ENCODE results near the gene ARMC3. TPM values are rescaled to one million over a fixed set of nuclear protein-coding genes. Genes with fewer than 3 reads are reported as not detected.
A peak's percentile ranks its signal among the peaks of the same experiment; 100 is the strongest.

Gene ARMC3, protein sequence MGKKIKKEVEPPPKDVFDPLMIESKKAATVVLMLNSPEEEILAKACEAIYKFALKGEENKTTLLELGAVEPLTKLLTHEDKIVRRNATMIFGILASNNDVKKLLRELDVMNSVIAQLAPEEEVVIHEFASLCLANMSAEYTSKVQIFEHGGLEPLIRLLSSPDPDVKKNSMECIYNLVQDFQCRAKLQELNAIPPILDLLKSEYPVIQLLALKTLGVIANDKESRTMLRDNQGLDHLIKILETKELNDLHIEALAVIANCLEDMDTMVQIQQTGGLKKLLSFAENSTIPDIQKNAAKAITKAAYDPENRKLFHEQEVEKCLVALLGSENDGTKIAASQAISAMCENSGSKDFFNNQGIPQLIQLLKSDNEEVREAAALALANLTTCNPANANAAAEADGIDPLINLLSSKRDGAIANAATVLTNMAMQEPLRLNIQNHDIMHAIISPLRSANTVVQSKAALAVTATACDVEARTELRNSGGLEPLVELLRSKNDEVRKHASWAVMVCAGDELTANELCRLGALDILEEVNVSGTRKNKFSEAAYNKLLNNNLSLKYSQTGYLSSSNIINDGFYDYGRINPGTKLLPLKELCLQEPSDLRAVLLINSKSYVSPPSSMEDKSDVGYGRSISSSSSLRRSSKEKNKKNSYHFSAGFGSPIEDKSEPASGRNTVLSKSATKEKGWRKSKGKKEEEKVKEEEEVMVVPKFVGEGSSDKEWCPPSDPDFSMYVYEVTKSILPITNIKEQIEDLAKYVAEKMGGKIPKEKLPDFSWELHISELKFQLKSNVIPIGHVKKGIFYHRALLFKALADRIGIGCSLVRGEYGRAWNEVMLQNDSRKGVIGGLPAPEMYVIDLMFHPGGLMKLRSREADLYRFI
- total RNA-seq: 0.57 to 1.3 TPM (median 0.83 TPM) in 3 replicates

DNA sequence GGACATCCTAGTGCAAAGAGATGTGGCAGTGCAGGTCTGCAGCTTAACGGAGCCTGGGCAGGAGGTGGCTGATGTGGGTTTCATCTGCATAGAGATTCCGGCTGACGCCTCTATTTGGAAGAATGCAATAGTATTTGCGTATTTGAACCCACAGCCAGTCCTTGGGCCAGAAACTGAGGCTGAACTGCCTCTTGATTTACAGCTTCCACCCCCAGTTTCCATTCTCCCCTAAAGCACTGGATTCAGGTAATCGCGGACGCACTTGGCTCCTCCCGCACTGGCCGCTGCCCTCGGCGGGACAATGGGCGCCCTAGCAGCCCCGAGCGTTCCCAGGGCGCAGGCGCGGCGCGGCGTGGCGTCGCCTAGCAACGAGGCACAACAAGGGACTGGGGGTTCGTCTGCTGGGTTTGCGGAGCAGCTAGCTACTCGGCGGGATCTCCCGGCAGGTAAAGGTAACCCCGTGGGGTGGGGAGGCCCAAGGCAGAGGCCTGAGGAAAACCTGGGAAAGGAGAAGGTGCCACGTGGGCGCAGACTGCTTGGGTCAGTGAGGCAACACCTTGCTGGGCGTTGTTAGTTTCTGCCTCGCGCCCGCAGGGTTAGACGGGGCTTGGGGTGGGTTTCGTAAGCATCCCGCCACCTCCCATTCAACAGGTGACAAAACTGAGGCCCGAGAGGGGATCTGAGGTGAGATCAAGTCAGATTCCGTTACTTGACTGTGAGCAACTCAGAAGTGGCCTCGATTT lies at the start of gene ARMC3:
TSS of gene ARMC3 (plus strand) at position 393 of the 743 bp plus-strand sequence. CDS start 3,944 bp downstream, outside the sequence.
- Mint-ChIP-seq H3K9me3 (peaks cover 8% of the 10 kb centered on the region), H3K27ac (peak within 1 kb of the TSS; percentile 53), H3K4me1 (no peaks in the 10 kb centered on the region), H3K36me3 (no peaks in the 10 kb centered on the region), H3K4me3 (no peak within 1 kb of the TSS), H3K27me3 (ENCODE audit: low read depth) (no peaks in the 10 kb centered on the region)
- peak; percentile 63 to 82 for DNase-seq (ENCODE audit: low spot score in 2 of 2, unreplicated experiment in 2 of 2)
- TF ChIP-seq, protein P1, sequence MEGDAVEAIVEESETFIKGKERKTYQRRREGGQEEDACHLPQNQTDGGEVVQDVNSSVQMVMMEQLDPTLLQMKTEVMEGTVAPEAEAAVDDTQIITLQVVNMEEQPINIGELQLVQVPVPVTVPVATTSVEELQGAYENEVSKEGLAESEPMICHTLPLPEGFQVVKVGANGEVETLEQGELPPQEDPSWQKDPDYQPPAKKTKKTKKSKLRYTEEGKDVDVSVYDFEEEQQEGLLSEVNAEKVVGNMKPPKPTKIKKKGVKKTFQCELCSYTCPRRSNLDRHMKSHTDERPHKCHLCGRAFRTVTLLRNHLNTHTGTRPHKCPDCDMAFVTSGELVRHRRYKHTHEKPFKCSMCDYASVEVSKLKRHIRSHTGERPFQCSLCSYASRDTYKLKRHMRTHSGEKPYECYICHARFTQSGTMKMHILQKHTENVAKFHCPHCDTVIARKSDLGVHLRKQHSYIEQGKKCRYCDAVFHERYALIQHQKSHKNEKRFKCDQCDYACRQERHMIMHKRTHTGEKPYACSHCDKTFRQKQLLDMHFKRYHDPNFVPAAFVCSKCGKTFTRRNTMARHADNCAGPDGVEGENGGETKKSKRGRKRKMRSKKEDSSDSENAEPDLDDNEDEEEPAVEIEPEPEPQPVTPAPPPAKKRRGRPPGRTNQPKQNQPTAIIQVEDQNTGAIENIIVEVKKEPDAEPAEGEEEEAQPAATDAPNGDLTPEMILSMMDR (IDR thresholded peaks at IDR 0.05; ENCODE audit: unreplicated experiment): no peak

DNA sequence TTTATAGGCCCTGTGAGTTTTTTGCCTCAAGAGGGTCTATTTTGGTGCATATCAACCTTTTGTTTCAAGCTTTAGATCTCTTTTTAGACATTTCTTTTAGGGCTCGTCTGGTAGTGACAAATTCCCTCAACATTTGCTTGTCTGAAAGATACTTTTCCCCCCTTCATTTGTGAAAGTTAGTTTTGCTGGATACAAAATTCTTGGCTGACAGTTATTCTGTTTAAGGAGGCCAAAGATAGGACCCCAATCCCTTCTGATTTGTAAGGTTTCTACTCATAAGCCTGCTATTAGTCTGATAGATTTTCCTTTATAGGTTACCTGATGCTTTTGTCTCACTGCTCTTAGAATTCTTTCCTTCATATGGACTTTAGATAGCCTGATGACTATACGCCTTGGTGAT lies 36.1 kb upstream of the ARMC3 start:
- Mint-ChIP-seq H3K4me3 (no peak overlapping the region), H3K36me3 (peaks cover 8% of the 10 kb centered on the region), H3K9me3 (peaks cover 41% of the 10 kb centered on the region), H3K4me1 (peaks cover 18% of the 10 kb centered on the region), H3K27ac (no peak overlapping the region), H3K27me3 (ENCODE audit: low read depth) (no peaks in the 10 kb centered on the region)
- DNase-seq (ENCODE audit: low spot score in 2 of 2, unreplicated experiment in 2 of 2): no peak
- TF ChIP-seq, protein P1 (IDR thresholded peaks at IDR 0.05; ENCODE audit: unreplicated experiment): no peak

DNA sequence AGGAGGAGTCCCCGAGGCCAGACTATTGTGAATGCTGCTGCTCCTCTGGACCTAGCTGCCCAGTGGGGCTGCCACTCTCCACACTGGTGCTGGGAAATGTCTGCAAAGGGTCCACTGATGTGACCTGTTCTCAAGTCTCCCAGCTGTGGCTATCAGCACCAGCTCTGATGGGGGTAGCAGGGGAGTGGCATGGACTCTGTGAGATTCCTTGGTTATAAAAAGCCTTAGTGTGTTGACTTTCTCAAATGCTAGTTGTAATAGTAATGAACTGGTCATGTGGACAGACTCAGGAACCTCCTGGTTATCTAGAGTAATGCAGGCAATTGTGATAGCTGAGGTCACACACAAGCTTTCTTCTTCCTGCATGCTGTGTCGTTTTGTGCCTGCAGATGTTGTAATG lies 34.1 kb upstream of the ARMC3 start:
- H3K4me1 Mint-ChIP-seq: peaks cover 26% of the 10 kb centered on the region
- no peak overlapping the region for H3K27ac Mint-ChIP-seq
- TF ChIP-seq, protein P1 (IDR thresholded peaks at IDR 0.05; ENCODE audit: unreplicated experiment): no peak
- no peak for DNase-seq (ENCODE audit: low spot score in 2 of 2, unreplicated experiment in 2 of 2)
- peaks cover 21% of the 10 kb centered on the region for H3K9me3 Mint-ChIP-seq
- peaks cover 8% of the 10 kb centered on the region for H3K36me3 Mint-ChIP-seq
- H3K4me3 Mint-ChIP-seq: no peak overlapping the region
- H3K27me3 Mint-ChIP-seq (ENCODE audit: low read depth): no peaks in the 10 kb centered on the region

DNA sequence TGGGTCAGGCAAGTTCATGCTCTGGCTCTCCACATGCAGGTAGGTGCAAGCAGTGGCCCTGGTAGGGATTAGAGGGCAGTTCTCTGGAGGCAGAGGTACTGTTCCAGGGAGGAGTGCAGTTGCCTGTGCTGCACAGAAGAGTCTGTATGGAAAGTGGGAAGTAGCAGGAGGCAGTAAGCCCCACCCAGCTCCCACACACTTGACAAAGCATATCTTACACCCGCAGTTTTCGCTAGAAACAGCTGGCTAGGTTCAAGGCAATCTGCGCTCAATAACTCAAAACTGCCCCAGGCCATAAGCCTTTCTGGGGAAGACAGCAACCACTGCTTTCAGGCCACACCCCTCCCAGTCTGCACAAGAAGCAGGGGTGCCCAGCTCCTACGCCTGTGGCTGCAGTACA lies 33.1 kb upstream of the ARMC3 start:
- no peak overlapping the region for H3K4me3 Mint-ChIP-seq
- peaks cover 26% of the 10 kb centered on the region for H3K4me1 Mint-ChIP-seq
- peaks cover 26% of the 10 kb centered on the region for H3K9me3 Mint-ChIP-seq
- no peak for DNase-seq (ENCODE audit: low spot score in 2 of 2, unreplicated experiment in 2 of 2)
- H3K27ac Mint-ChIP-seq: peak overlapping the region; percentile 6
- no peaks in the 10 kb centered on the region for H3K27me3 Mint-ChIP-seq (ENCODE audit: low read depth)
- TF ChIP-seq, protein P1 (IDR thresholded peaks at IDR 0.05; ENCODE audit: unreplicated experiment): no peak
- H3K36me3 Mint-ChIP-seq: peaks cover 11% of the 10 kb centered on the region

DNA sequence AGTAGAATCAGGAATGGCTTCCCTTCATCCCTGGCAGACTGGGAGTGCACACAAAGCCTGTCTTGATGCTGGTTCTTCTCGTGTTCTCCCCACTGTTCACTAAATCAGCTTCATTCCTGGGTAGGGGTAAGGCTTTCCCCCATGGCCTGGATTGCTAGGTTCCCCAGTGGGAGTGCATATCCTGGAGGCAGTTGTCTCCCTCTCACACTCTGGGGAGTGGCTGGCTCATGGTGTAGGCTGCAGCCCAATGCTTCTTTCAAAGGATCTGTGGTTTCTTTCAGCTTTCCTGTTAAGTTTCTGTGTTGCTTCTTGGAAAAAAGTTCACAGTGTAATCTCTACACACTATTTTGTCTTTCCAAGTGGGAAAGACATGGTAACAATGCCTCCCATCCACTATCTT lies 32.6 kb upstream of the ARMC3 start:
- TF ChIP-seq, protein P1 (IDR thresholded peaks at IDR 0.05; ENCODE audit: unreplicated experiment): no peak
- peaks cover 11% of the 10 kb centered on the region for H3K36me3 Mint-ChIP-seq
- H3K27me3 Mint-ChIP-seq (ENCODE audit: low read depth): no peaks in the 10 kb centered on the region
- DNase-seq (ENCODE audit: low spot score in 2 of 2, unreplicated experiment in 2 of 2): no peak
- no peak overlapping the region for H3K4me3 Mint-ChIP-seq
- H3K27ac Mint-ChIP-seq: no peak overlapping the region
- peaks cover 30% of the 10 kb centered on the region for H3K9me3 Mint-ChIP-seq
- peaks cover 26% of the 10 kb centered on the region for H3K4me1 Mint-ChIP-seq
